HEK293 (cell line): Measurements from ENCODE around the gene NPHP4.

Experiments
- CTCF ChIP-seq: fragments of 450-650 bp; formaldehyde crosslinking; IDR thresholded peaks from 2 replicates; pipeline ENCODE4 v1.5.1; 2016; ENCODE audit warnings: missing biosample characterization, missing genetic modification characterization
- PRDM1 ChIP-seq: fragments of 450-650 bp; formaldehyde crosslinking; IDR thresholded peaks from 2 replicates; pipeline ENCODE4; 2016; ENCODE audit warnings: missing biosample characterization, missing genetic modification characterization
- SCRT1 ChIP-seq: fragments of 450-650 bp; formaldehyde crosslinking; IDR thresholded peaks from 2 replicates; pipeline ENCODE4 v1.5.1; 2016; ENCODE audit warnings: missing biosample characterization, missing genetic modification characterization, borderline replicate concordance
- ZNF239 ChIP-seq: fragments of 450-650 bp; formaldehyde crosslinking; IDR thresholded peaks from 2 replicates; pipeline ENCODE4 v1.5.1; 2016; ENCODE audit warnings: missing biosample characterization, missing genetic modification characterization
- ZNF324 ChIP-seq: fragments of 450-650 bp; formaldehyde crosslinking; IDR thresholded peaks from 2 replicates; pipeline ENCODE4 v1.5.1; 2016; ENCODE audit warnings: missing biosample characterization, missing genetic modification characterization
- ZNF707 ChIP-seq: fragments of 450-650 bp; formaldehyde crosslinking; IDR thresholded peaks from 2 replicates; pipeline ENCODE4 v1.5.1; 2016; ENCODE audit warnings: missing biosample characterization, missing genetic modification characterization
- TF ChIP-seq, protein P1 (sequence below): fragments of 450-650 bp; formaldehyde crosslinking; optimal IDR thresholded peaks from 2 replicates; pipeline ENCODE3; 2016; ENCODE audit warnings: missing biosample characterization, mild to moderate bottlenecking, missing genetic modification characterization

DNA sequence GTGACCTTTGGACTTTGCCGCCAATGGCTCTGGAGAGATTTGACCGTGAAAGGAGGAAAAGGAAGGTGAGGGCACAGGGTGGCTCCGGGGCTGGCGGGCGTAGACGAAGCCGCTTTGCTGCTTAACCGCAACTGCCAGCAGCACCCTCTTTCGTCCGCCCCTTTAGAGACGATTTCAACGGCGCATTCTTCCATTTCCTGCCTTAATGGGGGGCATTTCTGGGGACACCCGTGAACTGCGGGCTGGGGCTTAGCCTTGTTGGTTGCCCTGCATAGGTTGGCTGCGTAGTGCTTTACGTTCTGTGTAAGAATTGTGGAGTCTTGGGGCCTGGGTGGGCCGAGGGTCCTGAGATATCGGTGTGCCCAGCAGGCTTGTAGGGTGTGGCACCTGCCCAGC, 6.7 kb upstream of the NPHP4 start:
- TF ChIP-seq SCRT1 (tag by site-specific recombination) (no peak), CTCF (tag by site-specific recombination) (no peak), ZNF239 (no peak), ZNF324 (tag by site-specific recombination) (no peak), PRDM1 (tag by site-specific recombination) (no peak), ZNF707 (tag by site-specific recombination) (no peak)
- TF ChIP-seq, protein P1, sequence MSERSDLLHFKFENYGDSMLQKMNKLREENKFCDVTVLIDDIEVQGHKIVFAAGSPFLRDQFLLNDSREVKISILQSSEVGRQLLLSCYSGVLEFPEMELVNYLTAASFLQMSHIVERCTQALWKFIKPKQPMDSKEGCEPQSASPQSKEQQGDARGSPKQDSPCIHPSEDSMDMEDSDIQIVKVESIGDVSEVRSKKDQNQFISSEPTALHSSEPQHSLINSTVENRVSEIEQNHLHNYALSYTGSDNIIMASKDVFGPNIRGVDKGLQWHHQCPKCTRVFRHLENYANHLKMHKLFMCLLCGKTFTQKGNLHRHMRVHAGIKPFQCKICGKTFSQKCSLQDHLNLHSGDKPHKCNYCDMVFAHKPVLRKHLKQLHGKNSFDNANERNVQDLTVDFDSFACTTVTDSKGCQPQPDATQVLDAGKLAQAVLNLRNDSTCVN = no peak
